HG02885 (cell line): ENCODE measurements around the gene ITPKB.

Experiments used
- ATAC-seq: cut with Tn5 transposase; IDR thresholded peaks from one replicate; pipeline ENCODE4 v1.9.1; 2021; ENCODE audit warnings: mild to moderate bottlenecking; ENCODE audit not compliant: unreplicated experiment, poor library complexity

ITPKB gene

DNA sequence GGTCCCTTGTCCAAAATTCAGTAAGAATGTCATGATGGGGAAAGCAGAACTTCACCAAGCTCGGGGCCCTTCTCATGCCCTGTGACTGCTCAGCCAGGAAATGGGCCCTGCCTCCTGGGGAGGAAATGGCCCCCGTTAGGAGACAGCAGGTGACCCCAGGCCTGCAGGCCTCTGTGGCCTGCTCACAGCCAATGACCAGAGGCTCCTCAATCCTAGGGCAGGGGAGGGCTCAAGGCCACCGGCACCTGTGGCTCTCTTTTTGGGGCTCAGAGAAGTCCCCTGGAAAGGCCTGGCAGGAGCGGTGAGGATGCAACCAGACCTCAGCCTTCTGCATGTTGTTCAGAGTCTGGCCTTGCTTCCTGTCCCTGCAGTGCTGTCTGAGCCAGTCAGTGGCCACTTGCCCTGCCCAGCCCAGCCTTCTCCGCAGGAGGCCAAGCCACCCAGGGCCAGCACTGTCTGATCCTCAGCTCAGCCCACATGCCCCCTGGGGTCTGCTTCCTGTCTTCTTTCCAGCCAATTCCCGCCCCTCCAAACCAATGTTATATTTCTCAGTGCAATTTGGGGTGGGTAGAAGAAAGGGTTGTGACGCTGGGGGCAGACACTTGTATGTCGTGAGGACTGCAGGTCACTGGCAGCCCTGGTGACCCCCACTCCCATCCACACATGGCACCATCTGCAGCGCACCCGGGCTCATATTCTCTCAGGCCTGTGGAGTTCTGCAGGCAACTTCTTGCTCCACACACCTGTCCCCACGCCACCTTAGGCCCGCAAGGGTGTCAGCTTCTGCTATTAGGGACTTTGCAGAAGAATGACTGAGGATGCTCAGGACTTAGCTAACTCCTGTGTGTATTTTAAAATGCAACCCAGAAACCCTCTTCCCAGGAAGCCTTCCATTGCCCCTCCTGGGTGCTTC is 83.6 kb downstream of the ITPKB start:
- ATAC-seq: no peak

DNA sequence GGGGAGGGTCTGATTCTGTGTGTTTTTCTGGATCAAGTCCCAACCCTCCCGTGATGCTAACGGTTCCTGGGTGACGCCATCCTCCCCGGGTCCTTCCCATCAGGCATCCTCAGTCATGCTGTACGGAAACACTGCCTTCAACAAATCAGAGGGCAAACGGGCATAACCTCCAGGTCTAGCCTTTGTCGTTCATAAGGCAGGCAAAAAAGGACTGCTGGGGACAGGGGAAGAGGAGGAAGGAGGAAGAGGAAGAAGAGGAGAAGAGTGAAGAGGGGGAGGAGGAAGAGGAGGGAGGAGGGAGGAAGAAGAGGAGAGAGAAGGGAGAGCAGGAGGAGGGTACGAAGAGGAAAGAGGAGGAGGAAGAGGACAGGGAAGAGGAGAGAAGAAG is 84.4 kb downstream of the ITPKB start:
- ATAC-seq: no peak

DNA sequence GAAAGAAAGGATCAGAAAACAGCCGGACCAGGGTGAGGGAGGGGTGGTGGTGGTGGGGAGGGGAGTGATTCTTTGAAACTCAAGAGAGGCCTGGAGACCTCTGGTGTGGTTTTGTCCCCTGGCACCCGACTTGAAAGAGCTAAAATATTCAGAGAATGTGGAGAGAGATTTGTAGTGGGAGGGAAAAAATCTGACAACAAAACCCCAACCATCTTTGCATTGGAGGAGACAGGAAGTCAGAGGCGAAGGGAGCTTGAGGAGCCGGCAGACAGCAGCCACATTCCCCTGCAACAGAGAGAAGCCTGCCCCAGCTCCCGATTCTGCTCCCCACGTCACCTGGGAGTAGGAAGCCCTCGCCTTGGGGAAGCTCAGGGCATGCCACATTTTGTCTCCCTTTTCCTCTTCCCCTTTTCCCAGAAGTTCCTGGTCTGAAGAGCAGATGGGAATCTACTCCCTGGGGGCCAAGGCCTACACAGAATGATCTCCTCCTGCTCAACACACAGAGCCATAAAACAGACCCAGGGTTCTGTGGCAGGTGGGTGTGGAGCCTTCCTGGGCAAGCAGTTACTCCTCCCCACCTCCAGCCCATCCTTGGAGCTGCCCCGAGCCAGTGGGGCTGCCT is 84.9 kb downstream of the ITPKB start:
- ATAC-seq: no peak

DNA sequence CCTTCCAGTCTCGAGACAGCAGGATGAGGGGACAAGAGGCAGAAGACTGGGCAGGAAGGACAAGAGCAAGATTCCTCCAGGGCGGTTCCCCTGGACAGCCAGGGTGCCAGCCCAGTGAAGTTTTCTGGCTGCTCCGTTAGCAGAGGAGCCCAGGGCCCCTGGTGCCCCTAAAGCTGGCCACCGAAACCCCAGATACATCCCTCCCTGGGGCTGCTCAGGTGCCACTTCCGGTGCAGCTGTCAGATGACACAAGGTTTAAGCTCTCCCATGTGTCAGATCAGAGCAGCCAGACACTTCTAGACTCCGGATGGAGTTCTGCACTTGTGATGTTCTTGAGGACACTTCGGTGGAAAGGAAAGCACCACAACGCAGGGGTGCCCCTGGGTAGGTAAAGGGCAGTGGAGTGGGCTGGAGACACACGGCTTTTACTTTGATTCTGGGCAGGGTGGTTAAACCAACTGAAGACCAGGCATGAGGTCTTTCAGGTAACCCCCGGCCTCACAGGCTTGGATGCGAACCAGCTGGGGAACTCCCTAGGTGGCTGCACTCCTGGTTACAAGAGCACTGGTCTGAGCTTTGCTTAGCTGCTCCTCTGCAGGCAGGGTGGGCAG is 85.7 kb downstream of the ITPKB start:
- ATAC-seq: peak; percentile 76

DNA sequence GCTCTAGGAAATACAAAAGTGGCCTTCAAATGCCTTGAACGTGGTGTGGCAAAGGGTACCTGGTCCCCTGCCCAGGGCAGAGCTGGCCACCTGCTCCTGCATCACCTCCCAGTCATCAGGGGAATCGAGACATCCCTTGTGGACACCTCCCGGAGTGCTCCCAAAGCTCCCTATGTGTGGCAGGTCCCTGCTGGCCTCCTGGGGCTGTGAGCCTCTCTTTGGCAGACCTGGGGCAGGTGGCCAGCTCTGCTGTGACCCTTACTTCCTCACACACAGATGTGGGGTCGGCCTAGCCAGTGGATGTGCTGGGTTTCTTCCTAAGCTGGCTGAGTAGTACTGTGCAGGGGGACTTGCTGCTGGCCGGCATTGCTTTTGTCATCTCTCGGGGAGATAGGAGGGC is 86.5 kb downstream of the ITPKB start:
- ATAC-seq: no peak

DNA sequence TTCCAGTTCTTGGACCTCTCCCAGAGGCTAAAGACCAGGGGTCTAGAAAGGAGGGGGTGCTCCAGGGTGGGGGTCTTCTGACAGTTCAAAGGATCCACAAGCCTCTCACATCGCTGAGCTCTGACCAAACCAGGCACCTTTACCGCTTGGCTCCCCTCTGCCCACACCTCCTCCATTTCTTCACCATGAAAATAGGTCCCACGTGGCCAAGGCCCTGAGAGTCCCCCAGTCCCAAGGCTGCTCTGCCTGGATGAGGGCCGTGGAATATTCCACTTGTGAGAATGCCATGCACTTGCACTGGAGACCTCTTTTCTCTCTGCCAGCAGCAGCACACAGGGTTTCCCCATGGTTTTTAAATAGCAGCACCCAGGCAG is 87.4 kb downstream of the ITPKB start:
- no peak for ATAC-seq

DNA sequence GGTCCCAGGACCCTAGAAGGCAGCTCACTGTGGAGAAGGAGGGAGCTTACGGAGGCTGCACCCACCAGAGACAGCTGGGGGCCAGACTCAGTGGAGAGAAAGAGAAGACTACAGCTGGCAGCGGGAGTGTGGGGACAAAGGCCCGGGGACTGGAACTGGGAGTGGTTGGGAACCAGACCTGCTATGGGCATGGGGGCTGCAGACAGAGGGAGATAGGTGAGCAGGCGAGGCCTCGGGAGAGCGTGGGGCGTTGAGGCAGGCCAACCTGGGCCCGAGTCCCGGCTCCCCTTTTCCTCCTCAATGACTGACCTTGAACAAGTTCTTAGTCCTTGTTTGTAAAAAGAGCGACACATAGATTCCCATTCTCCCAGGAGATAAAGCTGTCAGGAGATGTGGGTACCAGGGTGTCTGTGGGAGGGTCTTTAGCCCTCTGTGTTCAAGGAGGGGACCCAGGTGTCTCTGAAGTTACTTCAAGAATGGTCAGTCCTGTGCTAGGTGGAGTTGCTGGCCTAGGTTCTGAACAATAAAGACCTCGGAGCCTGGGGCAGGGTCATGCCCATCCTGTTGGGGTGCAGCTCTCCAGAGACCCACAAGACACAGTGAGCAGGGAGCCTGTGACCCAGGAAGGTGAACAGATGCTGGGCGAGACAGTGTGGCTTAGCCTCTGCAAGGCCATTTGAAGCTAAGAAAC is 87.9 kb downstream of the ITPKB start:
- no peak for ATAC-seq

DNA sequence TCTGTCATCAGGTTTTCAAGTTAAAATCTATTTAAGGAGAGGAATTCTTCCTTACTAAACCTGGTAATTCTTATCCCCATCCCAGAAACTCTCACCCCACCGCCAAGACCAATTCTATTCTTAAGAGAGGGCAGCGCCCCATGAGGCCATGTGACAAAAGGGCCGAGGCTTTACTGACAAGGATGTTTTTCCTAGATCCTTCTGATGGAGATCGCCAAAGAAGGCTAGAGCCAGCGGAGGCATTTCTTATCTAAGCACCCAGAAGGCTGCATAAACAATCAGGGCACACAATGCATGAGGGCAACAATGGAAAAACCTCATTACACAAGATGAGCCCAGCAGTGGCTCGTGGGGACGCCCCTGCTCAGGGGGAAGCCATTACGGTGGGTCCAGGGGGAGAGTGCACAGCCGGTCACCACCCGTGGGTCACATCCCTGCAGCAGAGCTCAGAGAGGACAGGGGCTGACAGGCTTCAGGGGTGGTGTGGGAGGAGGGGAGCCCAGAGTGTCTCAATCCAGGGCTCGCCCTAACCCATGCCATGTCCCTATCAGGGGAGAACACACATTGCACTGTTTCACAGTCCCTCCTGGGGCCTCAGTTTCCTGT is 88.7 kb downstream of the ITPKB start:
- ATAC-seq: no peak

DNA sequence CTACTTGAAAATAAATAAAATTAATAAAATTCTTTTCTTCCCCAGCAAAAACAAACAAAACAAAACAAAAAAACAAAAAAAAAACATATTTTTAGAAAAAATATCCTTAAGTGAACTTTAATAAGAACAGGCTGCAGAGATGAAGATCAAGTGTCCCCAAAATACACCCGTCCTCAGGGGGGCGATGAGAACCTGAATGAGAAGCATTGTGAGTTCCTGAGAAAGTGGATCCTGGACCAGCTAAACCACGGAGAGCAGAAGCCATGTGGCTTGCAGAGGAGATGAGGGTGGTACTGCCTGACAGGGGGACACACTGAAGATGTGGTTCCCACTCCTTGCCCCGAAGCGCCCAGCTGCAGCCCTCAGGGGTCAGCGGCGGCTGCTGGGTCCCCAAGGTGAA is 89.3 kb downstream of the ITPKB start:
- no peak for ATAC-seq

DNA sequence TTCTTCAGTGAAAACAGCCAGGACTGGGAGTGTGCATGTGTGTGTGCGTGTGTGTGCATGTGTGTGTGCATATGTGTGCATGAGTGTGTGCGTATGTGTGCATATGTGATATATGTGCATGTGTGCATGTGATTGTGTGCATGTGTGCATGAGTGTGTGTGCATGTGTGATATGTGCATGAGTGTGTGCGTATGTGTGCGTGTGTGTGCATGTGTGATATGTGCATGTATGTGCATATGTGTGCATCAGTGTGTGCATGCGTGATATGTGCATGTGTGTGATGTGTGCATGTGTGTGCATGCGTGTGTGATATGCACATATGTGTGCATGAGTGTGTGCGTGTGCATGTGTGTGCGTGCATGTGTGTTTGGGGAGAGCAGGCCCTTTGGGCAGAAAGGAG is 89.8 kb downstream of the ITPKB start:
- no peak for ATAC-seq

DNA sequence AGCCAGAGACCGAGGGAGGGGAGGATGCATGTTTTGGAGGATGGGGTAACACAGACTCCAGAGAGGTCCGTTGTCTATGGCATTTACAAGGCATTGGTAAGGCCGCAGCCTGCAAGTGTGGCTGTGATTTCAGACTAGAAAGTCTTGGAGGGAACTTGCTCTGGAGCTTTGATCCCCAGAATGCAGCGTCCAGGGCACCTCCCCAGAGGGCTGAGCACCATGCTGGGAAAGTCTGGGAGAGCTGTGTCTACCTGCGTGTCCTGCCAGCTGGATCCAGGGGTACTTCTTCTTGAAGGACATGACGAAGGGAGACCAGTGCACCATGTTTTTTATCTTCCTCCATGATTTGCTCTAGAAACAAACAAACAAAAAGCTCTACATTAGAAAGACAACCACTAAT is 90.7 kb downstream of the ITPKB start:
- no peak for ATAC-seq

DNA sequence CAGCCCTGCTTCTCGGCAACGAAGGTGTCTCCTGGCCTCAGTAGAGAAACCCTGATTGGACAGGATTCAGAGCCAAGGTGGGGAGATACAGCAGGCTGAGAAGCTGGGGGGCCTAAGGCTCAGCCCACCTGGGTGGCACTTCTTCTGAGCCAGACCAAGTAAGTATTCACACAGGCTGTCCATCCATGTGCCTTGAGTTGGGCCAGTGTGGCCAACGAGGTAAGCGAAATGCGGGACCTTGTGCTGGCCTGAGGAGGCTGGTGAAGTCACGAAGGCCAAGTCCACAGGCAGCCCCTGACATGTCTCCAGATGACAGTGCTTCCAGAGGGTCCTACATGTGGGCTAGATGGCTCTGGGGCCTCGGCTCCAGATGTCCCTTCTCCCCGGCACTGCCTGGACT is 91.4 kb downstream of the ITPKB start:
- no peak for ATAC-seq

DNA sequence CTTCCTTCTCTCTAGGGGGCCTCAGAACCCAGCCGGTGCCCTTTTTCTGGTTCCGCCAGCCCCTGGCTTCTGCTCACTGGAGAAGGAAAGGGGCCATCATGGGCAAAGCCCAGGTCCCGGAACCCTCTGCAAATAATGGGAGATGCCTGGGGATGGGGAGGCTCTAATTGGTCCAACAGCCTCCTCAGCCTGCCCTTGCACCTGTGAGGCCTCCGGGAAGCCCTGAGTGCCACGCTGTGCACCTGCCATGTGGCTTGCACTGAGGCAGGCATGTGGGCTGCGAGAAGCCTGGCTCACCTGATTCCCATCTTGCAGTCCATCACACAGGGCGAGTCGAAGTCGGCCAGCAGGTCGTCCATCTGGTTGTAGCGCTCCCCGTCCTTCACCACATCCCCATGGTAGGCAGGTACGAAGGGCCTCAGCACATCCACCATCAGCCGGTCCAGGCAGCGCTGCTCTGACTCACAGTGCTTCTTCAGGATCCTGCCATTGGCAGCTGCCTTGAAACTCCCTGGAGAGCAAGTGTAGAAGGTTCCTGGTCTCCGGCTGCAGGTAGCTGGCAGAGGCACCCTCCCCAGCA is 92.1 kb downstream of the ITPKB start:
- no peak for ATAC-seq

DNA sequence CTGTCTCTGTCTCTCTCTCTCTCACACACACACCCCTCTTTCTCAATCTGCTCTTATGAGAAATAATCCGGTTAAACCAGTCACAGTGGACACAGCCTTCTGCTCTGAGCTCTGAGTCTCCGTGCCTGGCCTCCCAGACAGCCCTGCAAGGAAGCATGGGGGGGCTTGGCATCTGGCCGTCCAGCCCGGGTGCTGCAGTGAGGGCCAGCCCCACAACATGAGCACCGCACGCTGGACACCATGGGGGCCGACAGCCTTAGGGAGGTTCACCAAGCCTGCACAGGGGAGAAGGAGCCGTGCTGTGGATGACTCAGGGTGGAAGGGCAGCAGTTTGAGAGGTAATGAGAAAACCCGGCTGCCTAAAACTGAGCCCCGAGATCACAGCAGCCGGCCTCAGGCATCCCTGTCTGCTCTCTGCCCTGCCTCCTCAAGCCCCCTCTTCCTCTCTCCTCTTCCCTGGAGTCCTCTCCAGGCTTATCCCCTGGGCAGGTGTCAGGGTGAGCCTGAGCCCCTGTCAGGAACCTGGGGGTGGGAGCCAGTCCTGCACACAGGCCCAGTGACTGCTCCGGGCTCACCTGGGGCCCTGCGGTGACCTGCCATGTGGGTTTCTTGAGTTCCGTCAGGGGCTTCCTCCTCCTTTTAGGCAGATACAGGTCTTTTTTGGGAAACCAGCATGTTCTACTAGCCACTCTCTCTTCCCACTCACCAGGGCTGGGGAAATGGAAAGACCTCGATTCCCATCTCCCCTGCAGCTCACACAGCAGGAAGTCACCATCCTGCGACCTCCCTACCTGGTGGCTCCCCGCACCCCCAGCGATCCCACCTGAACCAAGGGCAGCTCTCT is 92.8 kb downstream of the ITPKB start:
- no peak for ATAC-seq

DNA sequence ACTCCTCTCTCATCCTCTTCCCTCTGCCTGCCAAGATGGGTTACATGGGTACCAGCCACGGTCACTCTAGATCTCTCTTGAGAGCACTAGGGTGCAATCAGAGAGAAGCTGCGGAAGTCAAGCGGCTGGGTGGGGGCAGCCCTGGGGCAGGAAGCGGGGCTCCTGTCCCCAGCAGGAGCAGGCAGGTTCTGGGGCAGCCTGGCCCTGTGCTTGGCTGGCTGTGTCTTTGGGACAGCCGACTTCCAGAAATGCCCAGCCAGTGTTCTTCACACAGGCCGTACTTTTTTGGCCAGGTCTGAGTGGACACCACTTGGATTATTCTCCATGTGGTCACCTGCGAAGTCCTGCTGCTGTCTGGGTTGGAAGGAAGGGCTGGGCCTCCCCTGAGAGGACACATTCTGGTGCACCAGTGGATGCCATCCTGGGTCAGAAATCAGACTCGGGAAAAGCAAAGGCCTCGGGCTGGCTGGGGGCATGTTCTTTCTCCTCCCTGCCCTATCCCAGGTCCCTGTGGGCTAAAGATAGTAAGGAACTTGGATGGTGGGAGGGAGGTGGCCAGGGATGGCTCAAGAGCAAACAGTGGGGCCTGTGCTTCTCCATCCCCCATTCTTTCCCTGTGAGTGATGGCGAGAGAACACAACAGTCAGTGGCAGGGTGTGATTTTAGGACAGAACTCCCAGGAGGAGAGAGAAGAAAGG is 93.7 kb downstream of the ITPKB start:
- ATAC-seq: no peak

DNA sequence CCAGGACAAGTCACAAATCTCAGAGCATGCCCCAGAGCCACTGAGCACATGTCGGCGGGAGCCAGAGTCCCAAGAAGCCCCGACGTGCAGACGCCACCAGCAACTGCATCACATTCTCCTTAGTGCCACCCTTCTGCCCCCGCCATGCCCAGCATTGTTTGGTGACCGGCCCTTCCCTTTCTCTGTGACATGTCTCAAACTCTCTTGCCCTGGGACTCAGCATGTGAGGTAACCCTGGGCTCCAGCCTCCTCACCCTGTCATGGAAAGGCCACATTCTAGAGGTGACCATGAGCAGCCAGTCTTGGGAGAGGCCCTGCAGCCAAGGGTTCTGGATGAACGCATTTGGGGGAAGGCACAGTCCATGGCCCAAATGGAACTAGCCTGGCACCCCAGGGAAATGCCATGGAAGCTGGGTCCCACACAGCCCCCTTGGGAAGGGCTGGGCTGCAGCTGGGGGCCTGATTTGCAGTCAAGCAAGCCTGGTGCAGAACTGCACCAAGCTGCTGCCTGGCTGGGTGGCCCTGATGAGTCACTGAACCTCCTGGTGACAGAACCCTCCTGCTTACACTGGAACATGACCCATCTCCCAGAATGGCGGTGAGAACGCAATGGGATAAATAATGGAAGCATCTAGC is 94.4 kb downstream of the ITPKB start:
- no peak for ATAC-seq

DNA sequence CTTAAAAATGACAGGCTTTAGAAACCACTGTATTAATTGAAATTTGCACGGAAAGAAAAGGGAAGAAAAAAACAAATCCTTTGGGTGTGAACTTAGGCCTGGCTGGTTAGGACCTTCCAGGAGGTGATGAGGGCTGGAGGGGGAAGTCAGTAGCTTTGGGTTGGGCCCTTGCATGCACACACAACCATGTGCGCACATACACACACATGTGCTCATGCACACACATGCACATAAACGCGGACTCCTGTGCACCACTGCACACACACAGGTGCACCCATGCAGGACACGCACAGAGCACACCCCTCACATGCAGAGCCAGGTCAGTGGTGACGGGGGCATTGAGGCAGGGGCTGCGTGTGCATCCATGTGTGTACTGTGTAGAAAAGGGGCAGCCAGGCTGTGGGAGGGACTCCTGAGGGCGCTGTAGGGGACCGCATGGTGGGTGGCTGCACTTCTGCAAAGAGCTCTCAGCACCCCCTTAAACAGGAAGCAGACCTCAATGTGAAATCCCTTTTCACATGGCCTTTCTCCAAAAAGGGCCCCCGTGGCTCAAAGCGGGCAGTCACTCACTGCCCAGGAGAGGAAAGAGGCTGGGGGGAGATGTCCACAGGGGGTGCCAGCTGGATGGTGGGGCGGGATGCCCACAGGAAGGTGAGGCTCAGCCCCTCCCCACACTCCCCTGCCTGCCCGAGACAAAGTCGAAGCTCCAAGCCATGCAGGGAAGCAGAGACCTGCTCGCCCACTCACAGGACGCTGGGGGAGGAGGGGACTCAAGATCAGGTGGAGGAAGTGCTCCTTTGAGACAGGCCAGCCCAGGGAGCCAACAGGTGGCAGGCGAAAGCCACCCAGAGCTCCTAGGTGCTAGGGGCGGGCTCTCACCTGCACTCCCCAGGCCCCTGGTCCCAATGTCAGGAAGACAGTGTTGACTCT is 95.2 kb downstream of the ITPKB start:
- peak; percentile 55 for ATAC-seq
